Activated T-cell treated with anti-CD3 and anti-CD28 coated beads, Interleukin-2, amount 50 U/mL, for 24 hours (primary cell): ENCODE measurements around the gene HSPA2.
"Not testable (repeated sequence)": the region's sequence is repeated elsewhere in the genome, so short reads cannot be mapped to it uniquely, and the experiment has no call there.

Source experiments
- DNase-seq: peaks from one replicate; pipeline ENCODE4 v3.0.0-alpha.2; 2020
- H3K27ac Mint-ChIP-seq: 2 replicates; pipeline ENCODE4 v1.8.0; 2020; ENCODE audit warnings: mild to moderate bottlenecking, mixed read lengths
- H3K27me3 Mint-ChIP-seq: 2 replicates; pipeline ENCODE4 v1.8.0; 2020; ENCODE audit warnings: mixed read lengths
- H3K36me3 Mint-ChIP-seq: 2 replicates; pipeline ENCODE4 v1.8.0; 2020; ENCODE audit warnings: low read depth, mixed read lengths
- H3K4me1 Mint-ChIP-seq: 2 replicates; pipeline ENCODE4 v1.8.0; 2020; ENCODE audit warnings: low read depth, mixed read lengths
- H3K4me3 Mint-ChIP-seq: 2 replicates; pipeline ENCODE4 v1.8.0; 2020; ENCODE audit warnings: mild to moderate bottlenecking, moderate library complexity, mixed read lengths
- H3K9me3 Mint-ChIP-seq: 2 replicates; pipeline ENCODE4 v1.8.0; 2020; ENCODE audit warnings: mixed read lengths

The HSPA2 gene

DNA sequence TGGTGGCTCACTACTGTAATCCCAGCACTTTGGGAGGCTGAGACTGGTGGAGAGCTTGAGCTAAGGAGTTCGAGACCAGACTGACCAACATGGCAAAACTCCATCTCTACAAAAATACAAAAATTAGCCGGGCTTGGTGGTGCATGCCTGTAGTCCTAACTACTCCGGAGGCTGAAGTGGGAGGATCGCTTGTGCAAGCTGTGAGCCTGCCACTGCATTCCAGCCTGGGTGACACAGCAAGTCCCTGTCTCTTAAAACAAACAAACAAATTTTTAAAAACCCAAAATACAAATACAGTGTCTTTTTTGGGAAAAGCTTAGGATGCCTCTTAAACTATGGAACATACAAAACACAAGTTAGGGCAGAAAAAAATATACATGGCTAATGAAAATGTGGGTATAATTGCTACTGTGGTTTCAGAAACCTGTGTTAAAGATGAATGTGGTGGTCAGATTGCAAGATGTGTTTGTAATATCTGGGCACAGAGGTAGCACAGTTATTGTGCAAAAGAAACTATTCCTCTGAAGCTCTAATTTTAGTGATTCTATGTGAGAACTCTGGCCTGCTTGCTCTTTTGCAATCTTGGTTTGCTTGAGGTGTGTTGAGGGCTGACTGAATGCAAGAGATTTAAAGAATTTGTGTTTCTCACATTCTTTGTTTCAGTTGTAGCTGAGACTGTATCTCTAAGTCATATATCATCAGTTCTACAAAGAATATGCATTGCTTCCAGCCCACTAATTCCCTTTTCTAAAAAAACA, 3.9 kb upstream of the HSPA2 start:
- H3K36me3 Mint-ChIP-seq: peaks cover 8% of the 10 kb centered on the region
- H3K4me1 Mint-ChIP-seq: peaks cover 29% of the 10 kb centered on the region
- peaks cover 8% of the 10 kb centered on the region for H3K9me3 Mint-ChIP-seq
- no peak overlapping the region for H3K4me3 Mint-ChIP-seq
- DNase-seq: no peak
- no peak overlapping the region for H3K27ac Mint-ChIP-seq
- peaks cover 20% of the 10 kb centered on the region for H3K27me3 Mint-ChIP-seq

- H3K36me3 Mint-ChIP-seq: peaks cover 8% of the 10 kb centered on the region
- peaks cover 37% of the 10 kb centered on the region for H3K27me3 Mint-ChIP-seq
- no peak for DNase-seq
- H3K27ac Mint-ChIP-seq: peak overlapping the region; percentile 90
- peaks cover 35% of the 10 kb centered on the region for H3K4me1 Mint-ChIP-seq
- H3K4me3 Mint-ChIP-seq: peak overlapping the region; percentile 86
- H3K9me3 Mint-ChIP-seq: peaks cover 8% of the 10 kb centered on the region
Measured at GRCh38 chr14:64541261-64541971, 875 bp downstream of the HSPA2 start.

DNA sequence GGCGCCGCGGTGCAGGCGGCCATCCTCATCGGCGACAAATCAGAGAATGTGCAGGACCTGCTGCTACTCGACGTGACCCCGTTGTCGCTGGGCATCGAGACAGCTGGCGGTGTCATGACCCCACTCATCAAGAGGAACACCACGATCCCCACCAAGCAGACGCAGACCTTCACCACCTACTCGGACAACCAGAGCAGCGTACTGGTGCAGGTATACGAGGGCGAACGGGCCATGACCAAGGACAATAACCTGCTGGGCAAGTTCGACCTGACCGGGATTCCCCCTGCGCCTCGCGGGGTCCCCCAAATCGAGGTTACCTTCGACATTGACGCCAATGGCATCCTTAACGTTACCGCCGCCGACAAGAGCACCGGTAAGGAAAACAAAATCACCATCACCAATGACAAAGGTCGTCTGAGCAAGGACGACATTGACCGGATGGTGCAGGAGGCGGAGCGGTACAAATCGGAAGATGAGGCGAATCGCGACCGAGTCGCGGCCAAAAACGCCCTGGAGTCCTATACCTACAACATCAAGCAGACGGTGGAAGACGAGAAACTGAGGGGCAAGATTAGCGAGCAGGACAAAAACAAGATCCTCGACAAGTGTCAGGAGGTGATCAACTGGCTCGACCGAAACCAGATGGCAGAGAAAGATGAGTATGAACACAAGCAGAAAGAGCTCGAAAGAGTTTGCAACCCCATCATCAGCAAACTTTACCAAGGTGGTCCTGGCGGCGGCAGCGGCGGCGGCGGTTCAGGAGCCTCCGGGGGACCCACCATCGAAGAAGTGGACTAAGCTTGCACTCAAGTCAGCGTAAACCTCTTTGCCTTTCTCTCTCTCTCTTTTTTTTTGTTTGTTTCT, 1.7 kb downstream of the HSPA2 start:
- Mint-ChIP-seq H3K4me1 (peaks cover 35% of the 10 kb centered on the region), H3K9me3 (peaks cover 8% of the 10 kb centered on the region), H3K27me3 (peaks cover 37% of the 10 kb centered on the region), H3K36me3 (peaks cover 8% of the 10 kb centered on the region), H3K4me3 (peak overlapping the region; percentile 86), H3K27ac (peak overlapping the region; percentile 33)
- DNase-seq: peak; percentile 43

- Mint-ChIP-seq H3K9me3 (peaks cover 8% of the 10 kb centered on the region), H3K4me1 (peaks cover 35% of the 10 kb centered on the region), H3K27ac (no peak overlapping the region), H3K27me3 (peaks cover 37% of the 10 kb centered on the region), H3K4me3 (peak overlapping the region; percentile 86), H3K36me3 (peaks cover 8% of the 10 kb centered on the region)
- DNase-seq: no peak
Measured at GRCh38 chr14:64542836-64543201, 2.3 kb downstream of the HSPA2 start.

GRCh38 chr14:64544607-64545312, 4.2 kb downstream of the HSPA2 start:
- Mint-ChIP-seq H3K9me3 (peaks cover 8% of the 10 kb centered on the region), H3K36me3 (peaks cover 8% of the 10 kb centered on the region), H3K4me3 (no peak overlapping the region), H3K4me1 (peaks cover 35% of the 10 kb centered on the region), H3K27me3 (peaks cover 37% of the 10 kb centered on the region), H3K27ac (no peak overlapping the region)
- DNase-seq: no peak

DNA sequence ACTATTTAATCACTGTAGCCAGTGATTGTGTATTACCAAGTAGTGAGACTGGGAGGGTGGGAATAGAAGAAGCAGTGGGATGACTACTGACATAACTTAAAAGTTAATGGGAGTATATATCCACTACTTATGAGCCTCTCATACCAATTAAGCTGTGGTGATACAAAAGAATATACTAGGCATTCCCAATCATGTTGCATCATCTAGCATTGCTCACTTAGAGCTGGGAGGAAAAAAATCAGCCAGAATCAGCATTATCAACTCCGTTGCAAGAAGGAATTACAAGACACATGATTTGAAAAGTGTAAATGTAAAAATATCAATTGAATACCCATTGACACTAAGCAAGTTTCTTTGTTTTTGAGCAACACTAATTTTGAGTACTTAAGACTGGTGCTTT, 8.5 kb downstream of the HSPA2 start:
- no peak for DNase-seq
- peaks cover 20% of the 10 kb centered on the region for H3K27me3 Mint-ChIP-seq
- H3K36me3 Mint-ChIP-seq: no peaks in the 10 kb centered on the region
- no peaks in the 10 kb centered on the region for H3K9me3 Mint-ChIP-seq
- peaks cover 13% of the 10 kb centered on the region for H3K4me1 Mint-ChIP-seq
- no peak overlapping the region for H3K4me3 Mint-ChIP-seq
- H3K27ac Mint-ChIP-seq: no peak overlapping the region

DNA sequence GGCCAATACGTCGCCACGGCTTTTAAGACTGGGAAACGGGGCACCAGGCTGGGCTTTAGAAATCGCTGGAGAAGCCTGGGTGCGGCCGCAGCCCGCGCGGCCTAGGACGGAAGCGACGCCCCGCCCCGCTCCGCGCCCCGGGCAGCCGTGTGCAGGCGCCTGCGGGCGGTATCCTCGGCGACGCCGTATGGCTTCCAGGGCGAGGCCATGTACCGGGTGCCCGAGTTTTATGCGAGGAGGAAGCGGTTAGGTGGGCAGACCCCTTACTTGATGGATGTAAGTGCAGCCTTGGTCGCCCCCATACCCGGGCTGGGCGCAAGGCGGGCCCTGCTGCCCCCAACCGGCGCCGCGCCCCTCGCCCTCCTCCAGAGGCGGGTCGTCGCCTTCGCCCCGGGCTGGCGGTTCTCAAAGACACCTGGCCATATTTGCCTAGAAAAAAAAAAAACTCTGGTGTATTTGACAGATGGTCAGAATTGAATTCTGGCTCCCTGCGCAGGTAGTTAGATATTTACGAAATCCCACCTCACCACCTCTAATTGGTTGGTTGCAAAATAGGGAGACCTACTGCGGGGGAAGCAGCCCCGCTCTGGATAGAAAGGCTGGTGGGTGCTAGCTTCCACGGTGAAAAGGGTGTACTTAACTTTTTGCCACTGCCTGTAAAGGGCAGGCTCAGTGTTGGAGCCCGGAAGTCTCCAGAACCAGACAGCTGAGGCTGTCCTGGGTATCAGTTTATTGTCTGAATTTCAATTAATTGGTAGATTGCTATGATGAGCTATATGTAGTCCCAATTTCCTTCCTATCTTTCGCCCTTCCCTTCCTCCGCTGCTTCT, 9.5 kb downstream of the HSPA2 start, which contains the start of gene PPP1R36:
Gene PPP1R36 (plus strand): TSS at position 171 of the 830 bp plus-strand sequence. CDS start 37 bp downstream, at position 208.
- Mint-ChIP-seq H3K27ac (no peak within 1 kb of the TSS), H3K9me3 (no peaks in the 10 kb centered on the region), H3K36me3 (no peaks in the 10 kb centered on the region), H3K4me1 (peaks cover 13% of the 10 kb centered on the region), H3K4me3 (peak within 1 kb of the TSS; percentile 31), H3K27me3 (peaks cover 20% of the 10 kb centered on the region)
- DNase-seq: peak; percentile 70

GRCh38 chr14:64550621-64551333, 10.2 kb downstream of the HSPA2 start:
- Mint-ChIP-seq H3K36me3 (no peaks in the 10 kb centered on the region), H3K27ac (no peak overlapping the region), H3K4me1 (peaks cover 13% of the 10 kb centered on the region), H3K27me3 (peaks cover 20% of the 10 kb centered on the region), H3K4me3 (no peak overlapping the region), H3K9me3 (no peaks in the 10 kb centered on the region)
- DNase-seq: no peak

DNA sequence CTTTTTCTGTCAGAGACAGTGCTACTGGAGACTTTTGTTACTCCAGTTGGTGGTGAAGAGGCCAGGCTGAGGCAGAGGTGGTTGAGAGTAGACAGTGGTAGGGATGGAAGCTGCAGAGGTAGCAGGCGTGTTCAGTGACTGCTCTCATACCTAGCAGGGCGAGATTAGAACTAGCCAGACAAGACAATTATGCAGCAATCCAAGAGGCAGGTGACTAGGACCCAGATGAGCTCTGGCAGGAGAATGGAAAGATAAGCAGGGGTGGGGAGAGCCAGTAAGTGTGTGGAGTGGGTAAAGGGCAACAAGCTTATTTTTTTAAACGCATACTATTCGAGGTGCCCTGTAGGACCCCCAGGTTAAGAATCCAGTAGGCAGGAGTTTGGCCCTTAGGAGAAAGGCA, 14.0 kb downstream of the HSPA2 start:
- H3K36me3 Mint-ChIP-seq: no peaks in the 10 kb centered on the region
- H3K27ac Mint-ChIP-seq: no peak overlapping the region
- no peaks in the 10 kb centered on the region for H3K9me3 Mint-ChIP-seq
- peaks cover 7% of the 10 kb centered on the region for H3K4me1 Mint-ChIP-seq
- peaks cover 15% of the 10 kb centered on the region for H3K27me3 Mint-ChIP-seq
- H3K4me3 Mint-ChIP-seq: no peak overlapping the region
- no peak for DNase-seq

DNA sequence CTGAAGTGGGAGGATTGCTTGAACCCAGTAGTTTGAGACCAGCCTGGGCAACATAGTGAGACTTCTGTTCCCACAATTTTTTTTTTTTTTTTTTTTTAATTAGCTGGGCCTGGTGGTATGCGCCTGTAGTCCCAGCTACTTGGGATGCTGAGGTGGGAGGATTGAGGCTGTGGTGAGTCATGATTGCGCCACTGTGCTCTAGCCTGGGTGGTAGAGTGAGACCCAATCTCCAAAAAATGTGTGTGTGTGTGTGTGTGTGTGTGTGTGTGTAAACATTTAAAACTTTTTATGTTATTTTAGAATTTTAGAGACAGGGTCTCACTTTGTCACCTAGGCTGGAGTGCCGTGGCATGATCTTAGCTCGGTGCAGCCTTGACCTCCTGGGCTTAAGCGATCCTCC, 16.0 kb downstream of the HSPA2 start:
- Mint-ChIP-seq H3K27me3 (peaks cover 4% of the 10 kb centered on the region), H3K27ac (no peak overlapping the region), H3K4me3 (no peak overlapping the region), H3K9me3 (no peaks in the 10 kb centered on the region), H3K4me1 (peaks cover 4% of the 10 kb centered on the region), H3K36me3 (no peaks in the 10 kb centered on the region)
- DNase-seq: no peak

GRCh38 chr14:64558216-64558615, 17.7 kb downstream of the HSPA2 start:
- not testable (repeated sequence) for H3K27me3 Mint-ChIP-seq, H3K4me3 Mint-ChIP-seq, H3K27ac Mint-ChIP-seq, H3K9me3 Mint-ChIP-seq, DNase-seq, H3K4me1 Mint-ChIP-seq, H3K36me3 Mint-ChIP-seq

DNA sequence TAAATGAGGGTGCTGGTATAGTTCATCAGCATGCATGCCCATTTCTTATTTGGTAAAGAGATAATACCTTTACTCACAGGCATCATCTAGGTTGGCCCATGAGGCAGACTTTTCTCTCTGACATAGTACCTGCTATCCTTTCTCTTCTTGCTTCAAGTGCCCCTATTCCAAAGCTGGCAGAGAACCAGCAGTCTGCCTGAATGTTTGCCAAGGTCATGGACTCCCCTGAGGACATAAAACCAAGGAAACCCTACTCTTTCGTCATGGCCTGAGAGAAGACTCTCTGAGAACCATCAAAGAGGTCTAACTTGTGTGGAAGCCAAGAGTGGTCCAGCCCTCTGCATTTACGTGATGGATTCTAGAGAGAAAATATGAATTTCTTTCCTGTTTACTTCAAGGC, 21.1 kb downstream of the HSPA2 start:
- H3K27ac Mint-ChIP-seq: no peak overlapping the region
- no peaks in the 10 kb centered on the region for H3K9me3 Mint-ChIP-seq
- peaks cover 4% of the 10 kb centered on the region for H3K4me1 Mint-ChIP-seq
- no peak for DNase-seq
- H3K4me3 Mint-ChIP-seq: no peak overlapping the region
- H3K36me3 Mint-ChIP-seq: no peaks in the 10 kb centered on the region
- H3K27me3 Mint-ChIP-seq: no peaks in the 10 kb centered on the region

DNA sequence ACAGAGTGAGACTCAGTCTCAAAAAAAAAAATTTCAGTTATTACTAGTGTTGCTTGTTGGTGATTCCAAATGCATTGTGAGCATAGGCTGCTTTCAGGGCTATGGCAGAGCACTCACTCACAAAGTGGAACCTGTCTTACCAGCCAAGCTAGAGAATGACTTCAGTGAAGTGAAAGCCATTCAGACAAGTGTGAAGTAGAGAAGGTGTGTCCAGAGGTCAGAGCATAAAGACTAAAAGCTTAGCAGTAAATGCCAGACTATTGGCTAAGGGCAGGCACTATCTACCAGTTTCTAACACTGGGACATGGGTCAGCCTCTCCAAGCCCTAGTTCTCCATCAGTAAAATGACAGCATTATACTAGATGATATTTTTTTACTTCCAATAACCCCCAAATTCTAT, 21.9 kb downstream of the HSPA2 start:
- Mint-ChIP-seq H3K4me3 (no peak overlapping the region), H3K27me3 (no peaks in the 10 kb centered on the region), H3K9me3 (no peaks in the 10 kb centered on the region), H3K4me1 (peaks cover 4% of the 10 kb centered on the region), H3K36me3 (no peaks in the 10 kb centered on the region), H3K27ac (no peak overlapping the region)
- no peak for DNase-seq
